HG03060 (cell line): ENCODE measurements around the gene TSPY3.
"Not testable (repeated sequence)": the region's sequence is repeated elsewhere in the genome, so short reads cannot be mapped to it uniquely, and the experiment has no call there.

Source experiments
- ATAC-seq: cut with Tn5 transposase; IDR thresholded peaks from one replicate; pipeline ENCODE4 v1.9.1; 2021; ENCODE audit warnings: low read depth, moderate number of reproducible peaks; ENCODE audit not compliant: unreplicated experiment

Gene TSPY3

GRCh38 chrY:9398121-9398520, at the start of gene TSPY3:
TSS of gene TSPY3 (plus strand) at chrY:9398421. CDS start at chrY:9398467, 46 bp downstream.
- ATAC-seq = not testable (repeated sequence)

GRCh38 chrY:9357497-9357896, 40.7 kb upstream of the TSPY3 start, which contains the start of gene TSPY8:
TSS of gene TSPY8 (plus strand) at chrY:9357797. CDS start at chrY:9357843, 46 bp downstream.
- ATAC-seq = not testable (repeated sequence)

GRCh38 chrY:9396527-9396926, 1.7 kb upstream of the TSPY3 start:
- not testable (repeated sequence) for ATAC-seq
